ENCODE results near the gene ACTR3. TPM values are rescaled to one million over a fixed set of nuclear protein-coding genes. Genes with fewer than 3 reads are reported as not detected.
A peak's percentile ranks its signal among the peaks of the same experiment; 100 is the strongest.

The ACTR3 gene
- total and polyA plus RNA-seq, 2 of the 8 experiments (the other 6 are each of a cell fraction or from before 2014, with no cell fraction given), result 51.7 to 184 TPM

GRCh38 chr2:113854970-113855740 is 34.7 kb upstream of the ACTR3 start:
- 0 out of 2 replicates have a peak overlapping the region, but pooled peaks have one; percentile 44 for H2AFZ ChIP-seq (ENCODE audit: low read length)
- no peaks in the 10 kb centered on the region for H3K9me3 ChIP-seq (ENCODE audit: insufficient read depth in 2 of 2, low read depth in 1 of 2, low read length in 1 of 2)
- H3K79me1 ChIP-seq (ENCODE audit: low read depth, low read length), result no peaks in the 10 kb centered on the region
- no peaks in the 10 kb centered on the region for H3K27me3 ChIP-seq (replicated peaks in 1 of 4; ENCODE audit: control insufficient read depth in 3 of 4, extremely low read depth in 1 of 4, insufficient read depth in 3 of 4, low read length in 3 of 4)
- no peak overlapping the region for H3K4me3 ChIP-seq (ENCODE audit: extremely low read depth in 1 of 4, insufficient read depth in 2 of 4, low read depth in 3 of 4, low read length in 4 of 4)
- H3K4me2 ChIP-seq (ENCODE audit: insufficient read depth in 1 of 2, low read depth in 2 of 2, low read length in 2 of 2), result no peak overlapping the region
- DNase-seq (ENCODE audit: low read depth in 1 of 2, low spot score in 2 of 2) (no peak), FAIRE-seq (no peak)
- no peak overlapping the region for H2BK120ac ChIP-seq (replicated peaks; ENCODE audit: low read depth, low read length)
- H4K91ac ChIP-seq (replicated peaks; ENCODE audit: insufficient read length, low read length), result no peak overlapping the region
- H3K9ac ChIP-seq (replicated peaks in 1 of 4; ENCODE audit: extremely low read depth in 1 of 4, low read depth in 3 of 4, low read length in 3 of 4), result no peak overlapping the region
- no peak overlapping the region for H3K23ac ChIP-seq (ENCODE audit: insufficient read length)
- H3K4ac ChIP-seq (replicated peaks; ENCODE audit: insufficient read length, low read depth, low read length), result no peak overlapping the region
- no peaks in the 10 kb centered on the region for H3K36me3 ChIP-seq (ENCODE audit: control insufficient read depth in 2 of 4, insufficient read depth in 4 of 4, low read length in 3 of 4)
- 85% methylated on average over 7 of the region's 8 CpGs; no CpG with 5 or more reads in 1 of the 2 experiments for WGBS, 2 experiments (ENCODE audit: extremely low coverage in 1 of 2, insufficient coverage in 1 of 2, insufficient read length in 1 of 2, insufficient replicate concordance in 2 of 2, low coverage in 1 of 2, low lambda C conversion rate in 2 of 2, missing lambda C conversion rate in 1 of 2)
- no peak overlapping the region for H2BK5ac ChIP-seq (ENCODE audit: low read depth, low read length)
- H2BK20ac ChIP-seq (ENCODE audit: low read length), result no peak overlapping the region
- ChIA-PET POLR2A (ENCODE audit: partially characterized antibody) (no interaction called here), CTCF (ENCODE audit: partially characterized antibody) (interaction anchor here (0.6 kb wide), 1 partner anchor 30 kb away, joined by 3 read pairs; no protein-coding TSS in a partner anchor)
- no peak overlapping the region for H3K14ac ChIP-seq (ENCODE audit: insufficient read length)
- H2BK12ac ChIP-seq (ENCODE audit: low read depth, low read length), result no peak overlapping the region
- H4K8ac ChIP-seq (ENCODE audit: extremely low read depth, insufficient read depth, low read length), result no peak overlapping the region
- no peak overlapping the region for H3K56ac ChIP-seq (replicated peaks; ENCODE audit: insufficient read length, low read depth, low read length)
- no peaks in the 10 kb centered on the region for H3K79me2 ChIP-seq (ENCODE audit: control insufficient read depth in 1 of 2, insufficient read depth in 2 of 2, low read length in 2 of 2)
- H2AK5ac ChIP-seq (ENCODE audit: low read depth, low read length), result no peak overlapping the region
- H4K20me1 ChIP-seq (replicated peaks in 1 of 2; ENCODE audit: control insufficient read depth in 1 of 2, insufficient read depth in 2 of 2, low read length in 2 of 2), result no peaks in the 10 kb centered on the region
- H3K23me2 ChIP-seq (ENCODE audit: low read depth, low read length), result no peaks in the 10 kb centered on the region; the same call in 1 of the 2 replicates
- no peaks in the 10 kb centered on the region for H3K4me1 ChIP-seq (replicated peaks in 1 of 4; ENCODE audit: control insufficient read depth in 3 of 4, insufficient read depth in 4 of 4, low read length in 3 of 4)
- no peak overlapping the region for H3K27ac ChIP-seq (ENCODE audit: low read depth, low read length)
- H3K18ac ChIP-seq (ENCODE audit: extremely low read depth, low read length), result no peak overlapping the region
- H4K5ac ChIP-seq (ENCODE audit: insufficient read length, low read depth, low read length), result no peak overlapping the region
- H2BK15ac ChIP-seq (ENCODE audit: low read length), result no peak overlapping the region
- TF ChIP-seq SAP30 (IDR thresholded peaks at IDR 0.05; ENCODE audit: insufficient read depth, insufficient replicate concordance, low read length) (no peak), RAD21 (IDR thresholded peaks at IDR 0.05 in 1 of 2, conservative IDR thresholded peaks at IDR 0.05 in 1 of 2; ENCODE audit: low read depth in 2 of 2, low read length in 2 of 2) (no peak), SP1 (IDR thresholded peaks at IDR 0.05; ENCODE audit: low read depth, low read length) (no peak), RXRA (IDR thresholded peaks at IDR 0.05; ENCODE audit: insufficient read depth, low read depth, low read length) (no peak), ASH2L (IDR thresholded peaks at IDR 0.05; ENCODE audit: low read length) (no peak), NRF1 (IDR thresholded peaks at IDR 0.05; ENCODE audit: low read depth, low read length) (no peak), POLR2AphosphoS5 (IDR thresholded peaks at IDR 0.05; ENCODE audit: low read depth, low read length) (no peak), RBBP5 (IDR thresholded peaks at IDR 0.05; ENCODE audit: borderline replicate concordance, low read depth, low read length) (no peak), ZNF274 (IDR thresholded peaks at IDR 0.05; ENCODE audit: borderline replicate concordance, extremely low read depth, low read length) (no peak), GTF2F1 (IDR thresholded peaks at IDR 0.05; ENCODE audit: borderline replicate concordance, low read depth, low read length) (no peak), KDM1A (IDR thresholded peaks at IDR 0.05; ENCODE audit: borderline replicate concordance, low read length) (no peak)
